WERI-Rb-1 (cell line): ENCODE results near the gene ITPR1.
A peak's percentile ranks its signal among the peaks of the same experiment; 100 is the strongest.

Experiments
- DNase-seq: peaks from one replicate; pipeline ENCODE4 v3.0.0-alpha.2; 2020
- H3K27ac ChIP-seq: fragments of 250-450 bp; sonication (Bioruptor Pico); 2 replicates; pipeline ENCODE4 v1.5.1; 2020; ENCODE audit warnings: mild to moderate bottlenecking, moderate library complexity
- H3K27me3 ChIP-seq: fragments of 250-450 bp; sonication (Bioruptor Pico); 2 replicates; pipeline ENCODE4 v1.5.1; 2021; ENCODE audit warnings: mild to moderate bottlenecking, low read depth, moderate library complexity; ENCODE audit not compliant: insufficient read depth, severe bottlenecking
- H3K36me3 ChIP-seq: fragments of 250-450 bp; sonication (Bioruptor Pico); 2 replicates; pipeline ENCODE4 v1.5.1; 2020; ENCODE audit warnings: mild to moderate bottlenecking, moderate library complexity
- H3K4me3 ChIP-seq: 2 replicates; pipeline ENCODE4 v1.5.1; 2011; ENCODE audit warnings: low read depth, mild to moderate bottlenecking, control low read depth, low read length
- H3K9me3 ChIP-seq: fragments of 250-450 bp; sonication (Bioruptor Pico); 2 replicates; pipeline ENCODE4 v1.5.1; 2021; ENCODE audit warnings: mild to moderate bottlenecking, moderate library complexity; ENCODE audit not compliant: severe bottlenecking
- TF ChIP-seq, protein P1 (sequence below): IDR thresholded peaks from 2 replicates; pipeline ENCODE4 v1.5.1; 2011; ENCODE audit warnings: low read depth, mild to moderate bottlenecking, control low read depth, inconsistent platforms, low read length

ITPR1 gene

DNA sequence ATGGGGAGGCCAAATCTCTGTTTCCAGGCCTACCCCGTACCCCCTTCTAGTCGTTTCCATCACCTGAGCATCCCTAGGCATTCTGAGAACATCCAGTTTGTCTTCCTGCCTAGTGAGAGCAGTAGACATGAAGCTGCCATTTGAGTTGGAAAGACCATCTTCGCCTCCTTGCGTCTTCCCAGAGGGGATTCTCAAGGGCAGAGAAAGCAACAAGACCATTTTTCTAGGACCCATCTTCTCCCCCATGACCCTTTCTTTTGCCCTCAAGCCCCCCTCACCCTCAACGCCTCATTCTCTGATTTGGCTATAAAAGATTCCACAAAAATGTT, 337.4 kb downstream of the ITPR1 start:
- Histone ChIP-seq H3K36me3 (no peaks in the 10 kb centered on the region), H3K27me3 (no peaks in the 10 kb centered on the region), H3K27ac (peak overlapping the region; percentile 80), H3K9me3 (no peaks in the 10 kb centered on the region), H3K4me3 (no peak overlapping the region)
- DNase-seq: no peak
- TF ChIP-seq, protein P1, sequence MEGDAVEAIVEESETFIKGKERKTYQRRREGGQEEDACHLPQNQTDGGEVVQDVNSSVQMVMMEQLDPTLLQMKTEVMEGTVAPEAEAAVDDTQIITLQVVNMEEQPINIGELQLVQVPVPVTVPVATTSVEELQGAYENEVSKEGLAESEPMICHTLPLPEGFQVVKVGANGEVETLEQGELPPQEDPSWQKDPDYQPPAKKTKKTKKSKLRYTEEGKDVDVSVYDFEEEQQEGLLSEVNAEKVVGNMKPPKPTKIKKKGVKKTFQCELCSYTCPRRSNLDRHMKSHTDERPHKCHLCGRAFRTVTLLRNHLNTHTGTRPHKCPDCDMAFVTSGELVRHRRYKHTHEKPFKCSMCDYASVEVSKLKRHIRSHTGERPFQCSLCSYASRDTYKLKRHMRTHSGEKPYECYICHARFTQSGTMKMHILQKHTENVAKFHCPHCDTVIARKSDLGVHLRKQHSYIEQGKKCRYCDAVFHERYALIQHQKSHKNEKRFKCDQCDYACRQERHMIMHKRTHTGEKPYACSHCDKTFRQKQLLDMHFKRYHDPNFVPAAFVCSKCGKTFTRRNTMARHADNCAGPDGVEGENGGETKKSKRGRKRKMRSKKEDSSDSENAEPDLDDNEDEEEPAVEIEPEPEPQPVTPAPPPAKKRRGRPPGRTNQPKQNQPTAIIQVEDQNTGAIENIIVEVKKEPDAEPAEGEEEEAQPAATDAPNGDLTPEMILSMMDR: no peak

DNA sequence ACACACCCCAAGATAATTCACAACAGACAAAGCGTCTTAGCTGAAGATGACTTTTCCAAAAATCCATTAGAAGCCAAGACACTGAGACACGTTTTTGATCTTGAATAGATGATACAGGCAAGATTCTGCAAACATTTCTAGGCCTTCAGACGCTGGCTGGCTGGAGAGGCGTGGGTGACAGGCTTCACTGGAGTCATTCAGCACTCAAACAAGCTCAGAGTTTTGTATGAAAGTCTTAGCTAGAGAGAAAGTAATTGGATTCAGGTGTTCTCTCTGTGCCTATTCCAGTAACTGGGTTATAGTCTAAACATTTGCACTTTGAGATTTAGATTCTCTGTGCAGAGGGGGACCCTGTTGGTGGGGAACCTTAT, 338.4 kb downstream of the ITPR1 start:
- Histone ChIP-seq H3K27ac (peak overlapping the region; percentile 80), H3K27me3 (no peaks in the 10 kb centered on the region), H3K36me3 (no peaks in the 10 kb centered on the region), H3K9me3 (no peaks in the 10 kb centered on the region), H3K4me3 (peak overlapping the region; percentile 7; the same call in 1 of the 2 replicates)
- no peak for DNase-seq
- TF ChIP-seq, protein P1: no peak

DNA sequence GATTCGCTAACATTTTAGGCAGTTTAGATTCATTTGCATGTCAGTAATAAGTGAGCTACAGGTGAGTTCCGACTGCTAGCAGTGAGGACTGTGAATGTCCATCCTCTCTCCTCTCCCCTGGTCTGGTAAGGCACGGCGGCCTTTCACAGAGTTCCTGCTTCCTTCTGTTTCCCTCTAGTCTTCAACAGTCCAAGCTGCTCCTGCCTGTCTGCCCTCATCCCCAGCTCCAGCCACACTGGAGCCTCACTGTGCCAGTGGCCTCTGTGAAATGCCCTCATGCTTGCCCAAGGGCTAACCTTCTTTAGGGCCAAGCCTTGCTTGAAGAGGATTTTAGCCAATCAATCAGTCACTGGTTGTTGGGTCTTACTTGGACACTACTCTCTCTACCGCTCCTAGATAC, 340.3 kb downstream of the ITPR1 start:
- no peak overlapping the region for H3K4me3 ChIP-seq
- H3K9me3 ChIP-seq: no peaks in the 10 kb centered on the region
- H3K27ac ChIP-seq: no peak overlapping the region
- TF ChIP-seq, protein P1: no peak
- DNase-seq: no peak
- H3K36me3 ChIP-seq: no peaks in the 10 kb centered on the region
- no peaks in the 10 kb centered on the region for H3K27me3 ChIP-seq

DNA sequence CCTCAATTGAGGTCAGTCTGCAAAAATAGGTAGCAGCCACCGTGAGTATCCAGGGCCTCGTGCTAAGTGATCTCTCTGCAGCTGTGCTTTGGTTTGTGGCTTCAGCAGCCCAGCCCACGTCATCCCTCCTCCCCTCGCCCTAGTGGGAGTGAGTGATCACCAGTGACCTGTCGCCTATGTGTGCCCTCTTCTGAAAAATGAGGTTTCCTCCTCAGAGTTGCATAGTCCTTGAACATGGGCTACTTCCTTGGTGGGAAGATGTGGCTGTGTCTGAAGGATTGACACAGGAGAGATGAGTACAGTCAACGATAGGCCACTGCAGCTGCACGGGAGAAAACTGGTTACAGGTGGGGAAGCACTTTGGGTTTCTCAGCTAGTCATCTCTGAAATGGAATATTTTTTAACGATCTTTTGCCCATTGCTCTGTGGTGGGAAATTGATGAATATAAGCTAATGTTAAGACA, 341.3 kb downstream of the ITPR1 start:
- Histone ChIP-seq H3K4me3 (no peak overlapping the region), H3K27me3 (no peaks in the 10 kb centered on the region), H3K9me3 (no peaks in the 10 kb centered on the region), H3K27ac (no peak overlapping the region), H3K36me3 (no peaks in the 10 kb centered on the region)
- no peak for DNase-seq
- TF ChIP-seq, protein P1: no peak

DNA sequence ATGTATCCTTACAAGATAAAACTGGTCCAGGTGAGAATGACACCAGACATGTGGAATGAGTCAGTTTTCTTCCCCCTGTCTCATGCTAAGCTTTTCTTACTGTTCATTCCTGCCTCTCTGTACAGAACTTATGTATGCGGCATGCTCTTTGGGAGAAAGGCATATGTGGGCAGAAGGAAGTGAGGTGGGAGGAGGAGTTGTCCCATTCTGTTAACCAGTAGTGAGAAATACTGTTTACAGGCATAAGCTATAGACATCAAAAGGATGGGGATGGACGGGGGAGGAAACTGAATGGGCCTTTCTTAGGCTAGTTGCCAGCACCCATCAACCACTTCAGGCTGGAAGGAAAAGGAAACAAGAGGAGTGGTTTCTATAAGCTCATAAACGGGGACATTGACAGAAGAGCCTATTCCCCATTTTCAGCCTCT, 342.5 kb downstream of the ITPR1 start:
- Histone ChIP-seq H3K36me3 (no peaks in the 10 kb centered on the region), H3K4me3 (no peak overlapping the region), H3K27me3 (no peaks in the 10 kb centered on the region), H3K27ac (no peak overlapping the region), H3K9me3 (no peaks in the 10 kb centered on the region)
- no peak for DNase-seq
- TF ChIP-seq, protein P1: no peak

DNA sequence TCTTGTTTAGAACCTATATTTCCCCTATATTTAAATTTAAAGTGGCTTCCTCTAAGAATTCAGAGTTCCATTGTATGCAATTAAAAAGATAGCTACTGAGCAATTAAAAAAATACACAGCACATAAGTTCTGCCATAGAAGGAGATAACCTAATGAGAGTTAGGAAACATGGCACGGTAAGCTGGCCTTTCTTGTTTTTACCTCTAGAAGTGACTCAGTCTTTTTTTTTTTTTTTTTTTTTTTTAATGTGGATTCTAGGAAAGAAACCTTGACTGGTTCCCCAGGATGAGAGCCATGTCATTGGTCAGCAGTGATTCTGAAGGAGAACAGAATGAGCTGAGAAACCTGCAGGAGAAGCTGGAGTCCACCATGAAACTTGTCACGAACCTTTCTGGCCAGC, 343.4 kb downstream of the ITPR1 start:
- H3K27me3 ChIP-seq: no peaks in the 10 kb centered on the region
- TF ChIP-seq, protein P1: no peak
- H3K27ac ChIP-seq: no peak overlapping the region
- no peak for DNase-seq
- no peaks in the 10 kb centered on the region for H3K36me3 ChIP-seq
- no peak overlapping the region for H3K4me3 ChIP-seq
- no peaks in the 10 kb centered on the region for H3K9me3 ChIP-seq
